H1 (cell line): Measurements from ENCODE around the gene MBP. TPM values are rescaled to one million over a fixed set of nuclear protein-coding genes. Genes with fewer than 3 reads are reported as not detected.

Experiments used
- CBX8 ChIP-seq: fragments of 300-800, 300-1000 bp; sonication (generic); IDR thresholded peaks from 2 replicates; pipeline ENCODE4 v1.7.1; 2016; ENCODE audit warnings: low read depth, low read length, borderline replicate concordance
- KDM1A ChIP-seq: fragments of 200-600, 300-600 bp; sonication (generic); IDR thresholded peaks from 2 replicates; pipeline ENCODE4 v1.7.1; 2016; ENCODE audit warnings: mild to moderate bottlenecking, low read length, borderline replicate concordance
- MAX ChIP-seq: IDR thresholded peaks from 2 replicates; pipeline ENCODE4 v1.6.1; 2012; ENCODE audit warnings: inconsistent platforms
- YY1 ChIP-seq: IDR thresholded peaks from 2 replicates; pipeline ENCODE4 v1.6.1; 2011; ENCODE audit warnings: low read depth, mild to moderate bottlenecking, low read length
- polyA plus RNA-seq, 7 experiments: library from polyadenylated mRNA; depleted of rRNA in 3 of 7; stranded (reverse) in 5 of 7; unstranded in 2 of 7; fragments of >200 nt in 5 of 7; fragments of 200-250 nt in 2 of 7; gene quantifications; 1 replicate in 5 of 7; 2 replicates in 1 of 7; 4 replicates in 1 of 7; pipeline versions ENCODE4 v1.2.1 to v1.2.3, GENCODE V29; 2011 to 2013; ENCODE audit warnings: missing spikeins in 2 of 7, mixed read lengths in 2 of 7
- total RNA-seq: library from RNA; stranded (reverse); fragmentation: NEBNext Ultra II Directional; extraction: Animal tissue kit (Norgen Biotek cat#: 25700); gene quantifications from 2 replicates; pipeline ENCODE4 v1.2.1, GENCODE V29; 2021

MBP gene
- total and polyA plus RNA-seq, 2 of the 8 experiments (the other 6 are each of a cell fraction or from before 2014, with no cell fraction given) = 7.7 to 19.2 TPM

GRCh38 chr18:77088963-77089722 lies 43.4 kb downstream of the MBP start (continued):
- TF ChIP-seq MAX (0 out of 2 replicates have a peak, but pooled peaks have one; percentile 8), CBX8 (no peak), YY1 (peak; percentile 70; the same call in 1 of the 2 replicates), KDM1A (no peak)
